OCI-LY7 (cell line): ENCODE data around the gene IFIT1B. TPM values are rescaled to one million over a fixed set of nuclear protein-coding genes. Genes with fewer than 3 reads are reported as not detected.

Experiments used
- BruUV-seq: library from RNA; stranded (reverse); fragments of 400-500 nt; replicated peaks from 2 replicates; lab custom pipeline; 2021; lab: Mats Ljungman, UMichigan
- CTCF ChIA-PET: fragments of 300-600 bp; sonication (Branson Sonifier 250); formaldehyde crosslinking; loops from one replicate; lab custom pipeline; 2022; ENCODE audit warnings: antibody characterized with exemption; ENCODE audit not compliant: unreplicated experiment; lab: Charles Lee
- POLR2A ChIA-PET: fragments of 300-600 bp; sonication (Branson Sonifier 250); formaldehyde crosslinking; loops from one replicate; lab custom pipeline; 2022; ENCODE audit warnings: antibody characterized with exemption; lab: Charles Lee
- DNase-seq: peaks from one replicate; pipeline ENCODE4 v3.0.0-alpha.2; 2015; ENCODE audit warnings: low spot score
- H2AFZ ChIP-seq: fragments of 200-600 bp; sonication (generic), shearing (Covaris generic); 2 replicates; pipeline ENCODE4 v1.6.1; 2014; ENCODE audit warnings: mild to moderate bottlenecking, antibody characterized with exemption, low read length, moderate library complexity
- H3K27ac ChIP-seq: fragments of 200-600 bp; sonication (generic); 2 replicates; pipeline ENCODE4 v1.5.1; 2014; ENCODE audit warnings: mixed run types, low read depth, mild to moderate bottlenecking, moderate library complexity, low read length, inconsistent platforms; ENCODE audit not compliant: poor library complexity, severe bottlenecking
- H3K36me3 ChIP-seq: fragments of 200-600 bp; sonication (generic); 2 replicates; pipeline ENCODE4 v1.6.1; 2014; ENCODE audit warnings: mild to moderate bottlenecking, antibody characterized with exemption, low read length, moderate library complexity, mixed read lengths; ENCODE audit not compliant: insufficient read depth
- H3K4me1 ChIP-seq: fragments of 200-600 bp; sonication (generic); 2 replicates; pipeline ENCODE4 v1.5.1; 2014; ENCODE audit warnings: mild to moderate bottlenecking, low read length; ENCODE audit not compliant: insufficient read depth, poor library complexity, severe bottlenecking
- H3K4me2 ChIP-seq: fragments of 200-600 bp; sonication (generic); 2 replicates; pipeline ENCODE4 v1.6.1; 2014; ENCODE audit warnings: mild to moderate bottlenecking, low read length
- H3K4me3 ChIP-seq: fragments of 200-600 bp; sonication (generic); 2 replicates; pipeline ENCODE4 v1.5.1; 2014; ENCODE audit warnings: mild to moderate bottlenecking, low read depth, low read length; ENCODE audit not compliant: poor library complexity, severe bottlenecking
- H3K79me2 ChIP-seq: fragments of 200-600 bp; sonication (generic); 2 replicates; pipeline ENCODE4 v1.6.1; 2016; ENCODE audit warnings: low read depth, mild to moderate bottlenecking, low read length, moderate library complexity, mixed read lengths; ENCODE audit not compliant: insufficient read depth
- H3K9me2 ChIP-seq: fragments of 200-600 bp; sonication (generic); 2 replicates; pipeline ENCODE4 v1.6.1; 2016; ENCODE audit warnings: mild to moderate bottlenecking, low read length, mixed read lengths; ENCODE audit not compliant: insufficient read depth
- H3K9me3 ChIP-seq: fragments of 200-600 bp; sonication (generic); 2 replicates; pipeline ENCODE4 v1.6.1; 2014; ENCODE audit warnings: mild to moderate bottlenecking, mixed run types, low read length, mixed read lengths
- H4K20me1 ChIP-seq: fragments of 200-600 bp; sonication (generic); 2 replicates; pipeline ENCODE4 v1.6.1; 2014; ENCODE audit warnings: mild to moderate bottlenecking, antibody characterized with exemption, low read length, moderate library complexity, mixed read lengths; ENCODE audit not compliant: insufficient read depth
- EZH2phosphoT487 ChIP-seq: fragments of 200-600 bp; sonication (generic); IDR thresholded peaks from 2 replicates; pipeline ENCODE4 v1.6.1; 2018; ENCODE audit warnings: low read depth, borderline replicate concordance, mild to moderate bottlenecking, mixed run types, antibody characterized with exemption, low read length, moderate library complexity, mixed read lengths
- intact Hi-C: fragments of 100-400 bp; cut with micrococcal nuclease; formaldehyde crosslinking; loops from one replicate; pipeline ENCODE4 v1.10.0; 2022; ENCODE audit not compliant: unreplicated experiment
- total RNA-seq, 2 experiments: library from RNA; depleted of rRNA in 1 of 2; stranded (reverse); fragments of >200 nt in 1 of 2; shearing (Covaris generic) in 1 of 2; gene quantifications; 2 replicates each; pipeline ENCODE4 v1.2.3, GENCODE V29; 2014 to 2022
- TF ChIP-seq, protein P1 (sequence below): fragments of 200-600 bp; sonication (generic); conservative IDR thresholded peaks from 2 replicates; pipeline ENCODE4 v1.5.1; 2014; ENCODE audit warnings: mild to moderate bottlenecking, antibody characterized with exemption, low read length, moderate library complexity, mixed read lengths

Gene IFIT1B
- total RNA-seq, 2 experiments from 2014 or later = not detected

DNA sequence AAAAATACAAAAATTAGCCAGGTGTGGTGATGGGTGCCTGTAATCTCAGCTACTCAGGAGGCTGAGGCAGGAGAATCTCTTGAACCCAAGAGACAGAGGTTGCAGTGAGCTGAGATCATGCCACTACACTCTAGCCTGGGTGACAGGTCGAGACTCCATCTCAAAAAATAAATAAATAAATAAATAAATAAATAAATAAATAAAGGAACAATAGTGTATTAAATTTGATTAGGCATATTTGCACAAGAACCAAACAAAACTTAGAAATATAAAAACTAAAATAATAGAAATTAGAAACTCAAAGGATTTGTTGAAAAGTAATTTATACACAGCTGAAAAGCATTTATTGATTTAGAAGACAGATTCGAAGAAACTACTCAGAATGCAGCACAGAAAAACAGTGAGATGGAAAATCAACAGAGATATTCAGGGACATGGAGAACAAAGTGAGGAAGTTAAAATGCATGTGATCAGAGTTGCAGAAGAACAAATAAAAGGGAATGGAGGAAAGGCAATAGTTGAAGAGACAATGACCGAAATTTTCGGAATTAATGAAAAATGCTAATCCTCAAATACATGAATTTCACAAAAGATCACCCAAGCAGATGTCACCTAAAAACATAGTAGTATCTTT is 32.4 kb upstream of the IFIT1B start:
- DNase-seq = no peak
- CTCF ChIA-PET = no interaction called here
- no TSS peak for BruUV-seq

DNA sequence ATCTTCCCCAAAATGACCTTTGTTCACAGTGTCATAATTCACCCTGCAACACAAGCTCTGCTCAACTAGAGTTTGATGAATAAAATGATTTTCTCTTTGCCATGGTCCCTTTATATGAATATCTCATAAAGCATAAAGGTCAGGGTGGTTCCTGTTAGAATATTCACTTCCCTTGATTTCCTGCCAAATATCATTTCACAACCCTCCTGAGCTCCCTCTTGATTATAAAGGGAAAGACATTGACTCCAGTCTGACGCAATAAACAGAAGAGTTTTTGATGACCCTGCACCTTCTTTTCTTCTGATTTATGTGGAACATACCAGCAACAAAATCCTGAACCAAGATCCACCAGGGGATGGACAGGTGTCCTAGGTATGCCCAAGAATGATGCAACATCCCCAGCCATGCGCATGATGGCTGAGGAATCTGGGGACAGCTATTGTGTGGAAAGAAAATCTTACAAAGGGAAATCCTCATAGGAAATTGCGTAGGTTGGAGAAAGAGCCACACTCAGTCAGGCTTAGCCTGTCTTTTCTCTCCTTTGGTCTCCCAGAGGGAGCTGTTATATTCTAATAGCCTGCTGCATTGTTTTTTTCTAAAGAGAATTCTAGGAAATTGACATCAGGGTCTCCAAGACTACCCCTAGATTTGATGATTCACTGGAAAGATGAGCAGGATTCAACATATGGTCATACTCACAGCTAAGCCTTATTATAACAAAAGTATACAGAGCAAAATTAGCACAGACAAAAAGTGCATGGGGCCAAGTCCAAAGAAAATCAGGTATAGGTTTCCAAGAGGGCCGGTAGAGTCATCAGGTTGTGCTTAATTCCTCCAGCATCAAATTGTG is 31.2 kb upstream of the IFIT1B start:
- Histone ChIP-seq H3K9me3 (no peaks in the 10 kb centered on the region), H3K79me2 (no peaks in the 10 kb centered on the region), H2AFZ (no peak overlapping the region), H3K4me1 (no peaks in the 10 kb centered on the region), H3K27ac (no peak overlapping the region), H3K36me3 (no peaks in the 10 kb centered on the region), H3K4me2 (no peak overlapping the region), H4K20me1 (no peaks in the 10 kb centered on the region), H3K9me2 (no peaks in the 10 kb centered on the region), H3K4me3 (no peak overlapping the region)
- DNase-seq = no peak
- ChIA-PET CTCF (no interaction called here), POLR2A (interaction anchor here (0.7 kb wide), 1 partner anchor 458 kb away, joined by 3 read pairs; no protein-coding TSS in a partner anchor)
- BruUV-seq = no TSS peak
- TF ChIP-seq EZH2phosphoT487 = no peak
- TF ChIP-seq, protein P1, sequence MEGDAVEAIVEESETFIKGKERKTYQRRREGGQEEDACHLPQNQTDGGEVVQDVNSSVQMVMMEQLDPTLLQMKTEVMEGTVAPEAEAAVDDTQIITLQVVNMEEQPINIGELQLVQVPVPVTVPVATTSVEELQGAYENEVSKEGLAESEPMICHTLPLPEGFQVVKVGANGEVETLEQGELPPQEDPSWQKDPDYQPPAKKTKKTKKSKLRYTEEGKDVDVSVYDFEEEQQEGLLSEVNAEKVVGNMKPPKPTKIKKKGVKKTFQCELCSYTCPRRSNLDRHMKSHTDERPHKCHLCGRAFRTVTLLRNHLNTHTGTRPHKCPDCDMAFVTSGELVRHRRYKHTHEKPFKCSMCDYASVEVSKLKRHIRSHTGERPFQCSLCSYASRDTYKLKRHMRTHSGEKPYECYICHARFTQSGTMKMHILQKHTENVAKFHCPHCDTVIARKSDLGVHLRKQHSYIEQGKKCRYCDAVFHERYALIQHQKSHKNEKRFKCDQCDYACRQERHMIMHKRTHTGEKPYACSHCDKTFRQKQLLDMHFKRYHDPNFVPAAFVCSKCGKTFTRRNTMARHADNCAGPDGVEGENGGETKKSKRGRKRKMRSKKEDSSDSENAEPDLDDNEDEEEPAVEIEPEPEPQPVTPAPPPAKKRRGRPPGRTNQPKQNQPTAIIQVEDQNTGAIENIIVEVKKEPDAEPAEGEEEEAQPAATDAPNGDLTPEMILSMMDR = no peak
- intact Hi-C loops = no loop called here

More for the DNA sequence above, 32.4 kb upstream of the IFIT1B start:
- H3K27ac ChIP-seq = no peak overlapping the region
- H3K4me2 ChIP-seq = no peak overlapping the region
- H2AFZ ChIP-seq = no peak overlapping the region
- H3K4me1 ChIP-seq = no peaks in the 10 kb centered on the region
- H3K36me3 ChIP-seq = no peaks in the 10 kb centered on the region
- H4K20me1 ChIP-seq = no peaks in the 10 kb centered on the region
- intact Hi-C loops = no loop called here
- no peaks in the 10 kb centered on the region for H3K9me2 ChIP-seq
- TF ChIP-seq, protein P1 = no peak
- H3K79me2 ChIP-seq = no peaks in the 10 kb centered on the region
- no peak overlapping the region for H3K4me3 ChIP-seq
- no peaks in the 10 kb centered on the region for H3K9me3 ChIP-seq
- POLR2A ChIA-PET = no interaction called here
